H1 (cell line): Measurements from ENCODE around the gene LRP11. TPM values are rescaled to one million over a fixed set of nuclear protein-coding genes. Genes with fewer than 3 reads are reported as not detected.

Source experiments
- ATF3 ChIP-seq: IDR thresholded peaks from 2 replicates; pipeline ENCODE4 v1.6.1; 2011; ENCODE audit warnings: low read depth, mild to moderate bottlenecking, low read length; ENCODE audit not compliant: insufficient read depth
- FOSL1 ChIP-seq: IDR thresholded peaks from 2 replicates; pipeline ENCODE4 v1.6.1; 2011; ENCODE audit warnings: mild to moderate bottlenecking, low read depth, low read length, moderate library complexity; ENCODE audit not compliant: insufficient read depth
- RAD21 ChIP-seq, 2 experiments: IDR thresholded peaks in 1 of 2; conservative IDR thresholded peaks in 1 of 2; 2 replicates each; pipeline ENCODE4 v1.6.1; 2011; ENCODE audit warnings: low read depth in 2 of 2, low read length in 2 of 2, improper control_type of control experiment in 1 of 2, inconsistent platforms in 1 of 2, mild to moderate bottlenecking in 1 of 2, moderate library complexity in 1 of 2
- TEAD4 ChIP-seq: IDR thresholded peaks from 2 replicates; pipeline ENCODE4 v1.6.1; 2012; ENCODE audit warnings: low read depth, low read length, inconsistent platforms, mixed read lengths
- polyA plus RNA-seq, 7 experiments: library from polyadenylated mRNA; depleted of rRNA in 3 of 7; stranded (reverse) in 5 of 7; unstranded in 2 of 7; fragments of >200 nt in 5 of 7; fragments of 200-250 nt in 2 of 7; gene quantifications; 1 replicate in 5 of 7; 2 replicates in 1 of 7; 4 replicates in 1 of 7; pipeline versions ENCODE4 v1.2.1 to v1.2.3, GENCODE V29; 2011 to 2013; ENCODE audit warnings: missing spikeins in 2 of 7, mixed read lengths in 2 of 7
- total RNA-seq: library from RNA; stranded (reverse); fragmentation: NEBNext Ultra II Directional; extraction: Animal tissue kit (Norgen Biotek cat#: 25700); gene quantifications from 2 replicates; pipeline ENCODE4 v1.2.1, GENCODE V29; 2021
- TF ChIP-seq, protein P1 (sequence below): fragments of 300-600 bp; sonication (generic); IDR thresholded peaks from 2 replicates; pipeline ENCODE4 v1.7.1; 2012; ENCODE audit warnings: low read length, moderate library complexity, mild to moderate bottlenecking, inconsistent platforms; ENCODE audit not compliant: insufficient replicate concordance
- TF ChIP-seq, protein P2 (sequence below), 3 experiments: IDR thresholded peaks; 1 replicate in 2 of 3; 2 replicates in 1 of 3; pipeline versions ENCODE4 v1.5.1 to v1.6.1; 2011; ENCODE audit warnings: low read length in 3 of 3, mild to moderate bottlenecking in 3 of 3, inconsistent platforms in 2 of 3, low read depth in 1 of 3, moderate library complexity in 1 of 3; ENCODE audit not compliant: insufficient read depth in 1 of 3; ENCODE audit errors: control extremely low read depth in 1 of 3

The LRP11 gene
- total and polyA plus RNA-seq, 2 of the 8 experiments (the other 6 are each of a cell fraction or from before 2014, with no cell fraction given): 11.0 to 20.0 TPM

GRCh38 chr6:149852180-149852579 lies 12.0 kb downstream of the LRP11 start (continued):
- TF ChIP-seq, protein P1, sequence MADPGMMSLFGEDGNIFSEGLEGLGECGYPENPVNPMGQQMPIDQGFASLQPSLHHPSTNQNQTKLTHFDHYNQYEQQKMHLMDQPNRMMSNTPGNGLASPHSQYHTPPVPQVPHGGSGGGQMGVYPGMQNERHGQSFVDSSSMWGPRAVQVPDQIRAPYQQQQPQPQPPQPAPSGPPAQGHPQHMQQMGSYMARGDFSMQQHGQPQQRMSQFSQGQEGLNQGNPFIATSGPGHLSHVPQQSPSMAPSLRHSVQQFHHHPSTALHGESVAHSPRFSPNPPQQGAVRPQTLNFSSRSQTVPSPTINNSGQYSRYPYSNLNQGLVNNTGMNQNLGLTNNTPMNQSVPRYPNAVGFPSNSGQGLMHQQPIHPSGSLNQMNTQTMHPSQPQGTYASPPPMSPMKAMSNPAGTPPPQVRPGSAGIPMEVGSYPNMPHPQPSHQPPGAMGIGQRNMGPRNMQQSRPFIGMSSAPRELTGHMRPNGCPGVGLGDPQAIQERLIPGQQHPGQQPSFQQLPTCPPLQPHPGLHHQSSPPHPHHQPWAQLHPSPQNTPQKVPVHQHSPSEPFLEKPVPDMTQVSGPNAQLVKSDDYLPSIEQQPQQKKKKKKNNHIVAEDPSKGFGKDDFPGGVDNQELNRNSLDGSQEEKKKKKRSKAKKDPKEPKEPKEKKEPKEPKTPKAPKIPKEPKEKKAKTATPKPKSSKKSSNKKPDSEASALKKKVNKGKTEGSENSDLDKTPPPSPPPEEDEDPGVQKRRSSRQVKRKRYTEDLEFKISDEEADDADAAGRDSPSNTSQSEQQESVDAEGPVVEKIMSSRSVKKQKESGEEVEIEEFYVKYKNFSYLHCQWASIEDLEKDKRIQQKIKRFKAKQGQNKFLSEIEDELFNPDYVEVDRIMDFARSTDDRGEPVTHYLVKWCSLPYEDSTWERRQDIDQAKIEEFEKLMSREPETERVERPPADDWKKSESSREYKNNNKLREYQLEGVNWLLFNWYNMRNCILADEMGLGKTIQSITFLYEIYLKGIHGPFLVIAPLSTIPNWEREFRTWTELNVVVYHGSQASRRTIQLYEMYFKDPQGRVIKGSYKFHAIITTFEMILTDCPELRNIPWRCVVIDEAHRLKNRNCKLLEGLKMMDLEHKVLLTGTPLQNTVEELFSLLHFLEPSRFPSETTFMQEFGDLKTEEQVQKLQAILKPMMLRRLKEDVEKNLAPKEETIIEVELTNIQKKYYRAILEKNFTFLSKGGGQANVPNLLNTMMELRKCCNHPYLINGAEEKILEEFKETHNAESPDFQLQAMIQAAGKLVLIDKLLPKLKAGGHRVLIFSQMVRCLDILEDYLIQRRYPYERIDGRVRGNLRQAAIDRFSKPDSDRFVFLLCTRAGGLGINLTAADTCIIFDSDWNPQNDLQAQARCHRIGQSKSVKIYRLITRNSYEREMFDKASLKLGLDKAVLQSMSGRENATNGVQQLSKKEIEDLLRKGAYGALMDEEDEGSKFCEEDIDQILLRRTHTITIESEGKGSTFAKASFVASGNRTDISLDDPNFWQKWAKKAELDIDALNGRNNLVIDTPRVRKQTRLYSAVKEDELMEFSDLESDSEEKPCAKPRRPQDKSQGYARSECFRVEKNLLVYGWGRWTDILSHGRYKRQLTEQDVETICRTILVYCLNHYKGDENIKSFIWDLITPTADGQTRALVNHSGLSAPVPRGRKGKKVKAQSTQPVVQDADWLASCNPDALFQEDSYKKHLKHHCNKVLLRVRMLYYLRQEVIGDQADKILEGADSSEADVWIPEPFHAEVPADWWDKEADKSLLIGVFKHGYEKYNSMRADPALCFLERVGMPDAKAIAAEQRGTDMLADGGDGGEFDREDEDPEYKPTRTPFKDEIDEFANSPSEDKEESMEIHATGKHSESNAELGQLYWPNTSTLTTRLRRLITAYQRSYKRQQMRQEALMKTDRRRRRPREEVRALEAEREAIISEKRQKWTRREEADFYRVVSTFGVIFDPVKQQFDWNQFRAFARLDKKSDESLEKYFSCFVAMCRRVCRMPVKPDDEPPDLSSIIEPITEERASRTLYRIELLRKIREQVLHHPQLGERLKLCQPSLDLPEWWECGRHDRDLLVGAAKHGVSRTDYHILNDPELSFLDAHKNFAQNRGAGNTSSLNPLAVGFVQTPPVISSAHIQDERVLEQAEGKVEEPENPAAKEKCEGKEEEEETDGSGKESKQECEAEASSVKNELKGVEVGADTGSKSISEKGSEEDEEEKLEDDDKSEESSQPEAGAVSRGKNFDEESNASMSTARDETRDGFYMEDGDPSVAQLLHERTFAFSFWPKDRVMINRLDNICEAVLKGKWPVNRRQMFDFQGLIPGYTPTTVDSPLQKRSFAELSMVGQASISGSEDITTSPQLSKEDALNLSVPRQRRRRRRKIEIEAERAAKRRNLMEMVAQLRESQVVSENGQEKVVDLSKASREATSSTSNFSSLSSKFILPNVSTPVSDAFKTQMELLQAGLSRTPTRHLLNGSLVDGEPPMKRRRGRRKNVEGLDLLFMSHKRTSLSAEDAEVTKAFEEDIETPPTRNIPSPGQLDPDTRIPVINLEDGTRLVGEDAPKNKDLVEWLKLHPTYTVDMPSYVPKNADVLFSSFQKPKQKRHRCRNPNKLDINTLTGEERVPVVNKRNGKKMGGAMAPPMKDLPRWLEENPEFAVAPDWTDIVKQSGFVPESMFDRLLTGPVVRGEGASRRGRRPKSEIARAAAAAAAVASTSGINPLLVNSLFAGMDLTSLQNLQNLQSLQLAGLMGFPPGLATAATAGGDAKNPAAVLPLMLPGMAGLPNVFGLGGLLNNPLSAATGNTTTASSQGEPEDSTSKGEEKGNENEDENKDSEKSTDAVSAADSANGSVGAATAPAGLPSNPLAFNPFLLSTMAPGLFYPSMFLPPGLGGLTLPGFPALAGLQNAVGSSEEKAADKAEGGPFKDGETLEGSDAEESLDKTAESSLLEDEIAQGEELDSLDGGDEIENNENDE: no peak
- TF ChIP-seq ATF3 (no peak), RAD21 (IDR thresholded peaks at IDR 0.05 in 1 of 2, conservative IDR thresholded peaks at IDR 0.05 in 1 of 2; ENCODE audit: low read depth in 2 of 2, low read length in 2 of 2) (no peak), FOSL1 (no peak), TEAD4 (no peak)
- TF ChIP-seq, protein P2, sequence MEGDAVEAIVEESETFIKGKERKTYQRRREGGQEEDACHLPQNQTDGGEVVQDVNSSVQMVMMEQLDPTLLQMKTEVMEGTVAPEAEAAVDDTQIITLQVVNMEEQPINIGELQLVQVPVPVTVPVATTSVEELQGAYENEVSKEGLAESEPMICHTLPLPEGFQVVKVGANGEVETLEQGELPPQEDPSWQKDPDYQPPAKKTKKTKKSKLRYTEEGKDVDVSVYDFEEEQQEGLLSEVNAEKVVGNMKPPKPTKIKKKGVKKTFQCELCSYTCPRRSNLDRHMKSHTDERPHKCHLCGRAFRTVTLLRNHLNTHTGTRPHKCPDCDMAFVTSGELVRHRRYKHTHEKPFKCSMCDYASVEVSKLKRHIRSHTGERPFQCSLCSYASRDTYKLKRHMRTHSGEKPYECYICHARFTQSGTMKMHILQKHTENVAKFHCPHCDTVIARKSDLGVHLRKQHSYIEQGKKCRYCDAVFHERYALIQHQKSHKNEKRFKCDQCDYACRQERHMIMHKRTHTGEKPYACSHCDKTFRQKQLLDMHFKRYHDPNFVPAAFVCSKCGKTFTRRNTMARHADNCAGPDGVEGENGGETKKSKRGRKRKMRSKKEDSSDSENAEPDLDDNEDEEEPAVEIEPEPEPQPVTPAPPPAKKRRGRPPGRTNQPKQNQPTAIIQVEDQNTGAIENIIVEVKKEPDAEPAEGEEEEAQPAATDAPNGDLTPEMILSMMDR (IDR thresholded peaks at IDR 0.05; ENCODE audit: control extremely low read depth in 1 of 3, insufficient read depth in 1 of 3, low read depth in 1 of 3, low read length in 3 of 3): no peak
